GM21360 (cell line): ENCODE results near the gene EML2.
"Not testable (repeated sequence)": the region's sequence is repeated elsewhere in the genome, so short reads cannot be mapped to it uniquely, and the experiment has no call there.

ENCODE experiments used
- ATAC-seq: cut with Tn5 transposase; IDR thresholded peaks from one replicate; pipeline ENCODE4 v1.9.1; 2021; ENCODE audit warnings: mild to moderate bottlenecking, moderate library complexity; ENCODE audit not compliant: unreplicated experiment

Gene EML2

DNA sequence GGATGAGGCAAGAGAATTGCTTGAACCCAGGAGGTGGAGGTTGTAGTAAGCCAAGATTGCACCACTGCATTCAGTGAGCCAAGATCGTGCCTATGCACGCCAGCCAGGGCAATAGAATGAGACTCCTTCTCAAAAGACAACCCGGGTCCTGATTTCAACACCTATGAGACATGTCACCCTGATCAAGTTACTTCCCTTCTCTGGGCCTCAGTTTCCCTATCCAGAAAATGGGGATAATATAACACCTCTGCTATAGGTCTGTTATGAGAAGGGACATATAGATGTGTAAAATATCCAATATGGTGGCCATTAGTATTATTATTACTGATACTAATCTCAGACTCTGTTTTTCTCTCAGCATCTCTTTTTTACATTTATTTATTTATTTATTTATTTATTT lies 15.9 kb upstream of the EML2 start:
- ATAC-seq = no peak

GRCh38 chr19:45653634-45654033 lies 14.4 kb upstream of the EML2 start:
- ATAC-seq = no peak

GRCh38 chr19:45650722-45651121 lies 11.5 kb upstream of the EML2 start:
- ATAC-seq = no peak

DNA sequence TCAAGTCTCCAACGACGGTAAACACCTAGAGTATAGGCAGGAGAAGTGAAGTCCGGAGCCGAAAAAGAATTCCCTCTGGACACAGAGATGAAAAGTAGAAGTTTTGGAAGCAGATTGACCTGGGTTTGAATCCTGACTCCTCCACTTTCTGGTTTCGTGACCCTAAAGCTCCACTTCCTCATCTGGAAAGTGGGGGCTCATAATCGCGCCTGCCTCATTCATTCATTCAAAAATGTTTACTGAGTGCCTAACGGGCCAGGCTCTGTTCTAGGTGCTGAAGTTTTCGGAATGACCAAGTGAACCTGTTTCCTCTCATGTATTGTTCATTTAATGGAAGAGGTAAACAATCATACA lies 7.1 kb upstream of the EML2 start:
- no peak for ATAC-seq

DNA sequence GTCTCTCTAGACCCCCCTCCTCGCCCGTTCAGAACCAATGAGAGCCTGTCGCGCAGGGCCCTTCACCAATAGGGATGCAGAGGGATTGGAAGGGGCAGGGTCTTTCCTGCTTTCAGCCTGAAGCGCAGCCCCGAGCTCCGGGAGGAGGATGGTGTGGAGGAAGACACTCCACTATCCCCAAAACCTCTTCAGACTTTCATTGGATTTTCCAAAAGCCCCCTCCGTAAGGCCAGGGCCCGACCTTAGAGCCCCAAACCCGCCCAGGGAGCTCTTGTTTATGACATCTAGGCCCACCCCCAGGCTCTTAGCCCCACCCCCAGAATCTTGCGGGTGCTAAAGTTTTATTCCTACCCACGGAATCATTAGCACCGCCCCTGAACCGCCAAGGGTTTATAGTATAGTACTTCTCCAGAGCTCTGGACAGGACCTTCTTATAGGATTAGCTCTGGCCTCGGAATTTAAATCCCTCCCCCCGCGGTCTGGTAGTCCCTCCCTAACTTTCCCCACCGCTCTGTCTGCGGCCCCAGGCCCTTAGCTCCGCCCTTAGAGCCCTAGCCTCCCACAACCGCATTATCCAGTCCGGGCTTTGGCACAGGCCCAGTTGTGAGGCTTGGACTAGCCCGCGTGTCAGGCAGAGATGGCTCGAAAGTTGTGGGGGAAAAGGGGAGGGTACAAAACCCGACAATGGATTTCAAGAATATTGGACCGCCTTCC lies 6.6 kb upstream of the EML2 start:
- no peak for ATAC-seq

DNA sequence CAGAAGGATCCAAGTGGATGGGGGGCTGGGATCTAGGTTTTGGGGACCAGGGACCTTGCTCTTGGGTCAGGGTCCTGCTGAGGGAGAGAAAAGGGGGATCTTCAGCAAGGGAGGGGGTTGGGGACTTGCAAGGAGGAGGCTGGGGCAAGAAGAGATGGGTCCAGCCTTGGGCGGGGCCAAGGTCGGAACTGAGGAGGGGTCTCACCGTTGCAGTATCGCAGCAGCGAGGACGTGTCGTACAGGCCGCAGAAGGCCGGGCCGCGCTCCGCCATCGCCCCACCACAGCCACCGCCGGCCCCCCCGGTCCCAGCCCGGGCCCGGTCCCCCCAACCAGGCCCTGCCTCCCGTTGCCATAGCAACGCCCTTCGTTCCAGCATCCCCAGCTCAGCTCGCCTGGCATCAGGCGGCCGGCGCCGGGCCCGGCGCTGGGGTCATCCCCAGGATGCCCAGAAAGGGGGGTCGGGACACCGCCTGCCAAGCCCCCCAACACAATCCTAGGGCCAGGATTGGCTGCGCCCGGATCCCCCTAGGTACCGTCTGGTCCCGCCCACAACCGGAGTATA lies 6.0 kb upstream of the EML2 start:
- ATAC-seq = no peak

GRCh38 chr19:45643927-45644771 lies 5.0 kb upstream of the EML2 start:
- ATAC-seq = no peak

GRCh38 chr19:45643024-45643926 lies 4.1 kb upstream of the EML2 start:
- peak; percentile 38 for ATAC-seq

DNA sequence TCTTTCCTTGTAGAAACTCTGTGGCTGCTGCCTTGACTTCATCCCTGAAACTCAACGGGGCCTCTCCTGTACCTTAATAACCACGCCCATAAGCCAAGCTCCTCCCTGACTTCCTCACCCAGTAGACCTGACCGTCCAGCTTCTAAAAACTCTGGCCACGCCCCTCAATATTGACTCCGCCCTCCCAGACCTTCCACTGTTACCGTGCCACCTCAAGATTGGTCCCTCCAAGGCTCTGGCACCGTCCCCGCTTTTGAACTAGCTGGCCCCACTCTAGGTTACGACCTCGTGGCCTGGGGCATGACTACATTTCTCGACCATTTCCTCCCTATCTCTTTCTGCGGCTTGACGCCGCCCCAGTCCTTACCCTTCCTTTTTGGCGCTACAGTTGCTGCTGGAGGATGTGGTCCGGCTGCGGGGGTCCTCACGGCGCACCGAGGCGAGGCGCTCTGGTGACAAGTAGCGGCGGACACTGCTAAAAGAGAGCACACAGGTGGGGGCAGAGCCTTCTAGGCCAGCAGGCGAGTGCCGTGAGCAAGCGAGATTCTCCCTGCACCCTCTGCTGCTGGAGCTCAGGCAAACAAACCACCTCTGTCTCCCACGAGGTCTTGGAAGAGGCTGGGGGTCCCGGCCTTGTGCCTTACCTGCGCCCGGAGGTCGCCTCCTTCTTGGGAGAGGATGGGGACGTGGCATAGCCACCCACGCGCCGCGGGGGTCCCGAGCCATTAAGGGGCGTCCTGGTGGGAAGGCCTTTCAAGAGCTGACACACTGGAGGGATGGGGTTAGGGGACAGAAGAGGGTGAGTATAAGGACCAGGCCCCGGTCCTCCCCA lies 2.3 kb upstream of the EML2 start:
- no peak for ATAC-seq

GRCh38 chr19:45640849-45641273 lies 1.7 kb upstream of the EML2 start:
- ATAC-seq = no peak

GRCh38 chr19:45637890-45638667 lies 1.1 kb downstream of the EML2 start:
- ATAC-seq = no peak

GRCh38 chr19:45636902-45637301 lies 2.3 kb downstream of the EML2 start:
- no peak for ATAC-seq

GRCh38 chr19:45636275-45636674 lies 2.9 kb downstream of the EML2 start:
- ATAC-seq = no peak

GRCh38 chr19:45632468-45633196 lies 6.6 kb downstream of the EML2 start:
- no peak for ATAC-seq

- ATAC-seq = no peak
Observed at GRCh38 chr19:45630463-45630862, 8.7 kb downstream of the EML2 start.

DNA sequence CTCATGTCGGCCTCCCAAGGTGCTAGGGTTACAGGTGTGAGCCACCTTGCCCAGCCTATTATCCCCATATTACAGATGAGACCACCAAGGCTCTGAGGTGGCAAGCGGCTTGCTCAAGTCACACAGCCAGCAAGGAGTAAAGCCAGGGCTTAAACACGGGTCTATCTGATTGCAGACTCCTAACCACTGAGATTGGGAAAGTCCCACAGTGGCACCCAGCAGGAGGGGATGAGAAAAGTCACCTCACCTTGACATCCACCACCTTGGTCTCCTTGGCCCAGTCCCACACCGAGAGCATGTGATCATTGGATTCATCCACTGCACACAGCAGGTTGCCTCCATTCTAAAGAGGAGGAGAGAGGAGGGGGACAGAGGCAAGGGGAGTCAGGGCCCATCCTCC lies 9.5 kb downstream of the EML2 start:
- ATAC-seq = no peak

- not testable (repeated sequence) for ATAC-seq
Observed at GRCh38 chr19:45628219-45628618, 11.0 kb downstream of the EML2 start.

DNA sequence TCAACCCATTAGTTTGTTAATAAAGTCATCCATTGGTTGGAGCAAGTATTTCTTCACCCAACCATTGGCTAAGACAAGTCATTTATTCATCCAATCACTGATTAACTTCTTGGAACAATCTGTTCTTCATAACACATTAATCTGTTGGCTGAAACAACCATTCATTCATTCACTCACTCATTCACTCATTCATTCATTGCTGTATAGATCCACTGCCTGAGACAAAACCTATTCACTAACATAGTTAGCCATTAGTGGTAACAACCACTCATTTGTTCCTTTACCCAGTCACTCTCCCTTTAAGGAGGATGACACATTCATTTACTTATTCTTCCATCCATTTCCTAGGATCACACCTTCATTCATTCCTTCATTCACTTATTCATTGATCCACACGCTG lies 15.2 kb downstream of the EML2 start:
- ATAC-seq = no peak
